Upper lobe of right lung (tissue), 1 donor: Measurements from ENCODE around the gene TXNL4B. TPM values are rescaled to one million over a fixed set of nuclear protein-coding genes. Genes with fewer than 3 reads are reported as not detected.

Experiments used
- ATAC-seq: fragments of 200-7000 bp; cut with Tn5 transposase; one replicate; pipeline ENCODE4 v1.9.1; 2020; ENCODE audit warnings: mild to moderate bottlenecking, moderate library complexity
- DNase-seq: peaks from one replicate; pipeline ENCODE4 v3.0.0-alpha.2; 2020
- H3K27ac ChIP-seq: fragments of 200-600 bp; one replicate; pipeline ENCODE4 v1.8.0; 2022
- H3K27me3 ChIP-seq: fragments of 200-600 bp; one replicate; pipeline ENCODE4 v1.8.0; 2022; ENCODE audit warnings: mild to moderate bottlenecking
- H3K36me3 ChIP-seq: fragments of 200-600 bp; one replicate; pipeline ENCODE4 v1.8.0; 2022
- H3K4me1 ChIP-seq: fragments of 200-600 bp; one replicate; pipeline ENCODE4 v1.8.0; 2022
- H3K4me3 ChIP-seq: fragments of 200-600 bp; one replicate; pipeline ENCODE4 v1.8.0; 2022; ENCODE audit warnings: mild to moderate bottlenecking
- H3K9me3 ChIP-seq: fragments of 200-600 bp; one replicate; pipeline ENCODE4 v1.8.0; 2022
- intact Hi-C: fragments of 100-400 bp; cut with DNase I; formaldehyde crosslinking; loops from one replicate; pipeline ENCODE4 v1.11.0; 2022
- total RNA-seq: library from RNA; stranded (reverse); fragmentation: NEBNext Ultra II Directional; extraction: Animal tissue kit (Norgen Biotek cat#: 25700); gene quantifications from one replicate; pipeline ENCODE4 v1.2.1, GENCODE V29; 2021
- TF ChIP-seq, protein P1 (sequence below): fragments of 200-600 bp; IDR thresholded peaks from one replicate; pipeline ENCODE4 v1.8.0; 2022; ENCODE audit warnings: antibody characterized with exemption
- donor health status: DM: no; HTN: yes; CAD: no; lungs with severe emphysema.

TXNL4B gene
- total RNA-seq, 1 donor from 2014 or later, result 11.5 TPM

DNA sequence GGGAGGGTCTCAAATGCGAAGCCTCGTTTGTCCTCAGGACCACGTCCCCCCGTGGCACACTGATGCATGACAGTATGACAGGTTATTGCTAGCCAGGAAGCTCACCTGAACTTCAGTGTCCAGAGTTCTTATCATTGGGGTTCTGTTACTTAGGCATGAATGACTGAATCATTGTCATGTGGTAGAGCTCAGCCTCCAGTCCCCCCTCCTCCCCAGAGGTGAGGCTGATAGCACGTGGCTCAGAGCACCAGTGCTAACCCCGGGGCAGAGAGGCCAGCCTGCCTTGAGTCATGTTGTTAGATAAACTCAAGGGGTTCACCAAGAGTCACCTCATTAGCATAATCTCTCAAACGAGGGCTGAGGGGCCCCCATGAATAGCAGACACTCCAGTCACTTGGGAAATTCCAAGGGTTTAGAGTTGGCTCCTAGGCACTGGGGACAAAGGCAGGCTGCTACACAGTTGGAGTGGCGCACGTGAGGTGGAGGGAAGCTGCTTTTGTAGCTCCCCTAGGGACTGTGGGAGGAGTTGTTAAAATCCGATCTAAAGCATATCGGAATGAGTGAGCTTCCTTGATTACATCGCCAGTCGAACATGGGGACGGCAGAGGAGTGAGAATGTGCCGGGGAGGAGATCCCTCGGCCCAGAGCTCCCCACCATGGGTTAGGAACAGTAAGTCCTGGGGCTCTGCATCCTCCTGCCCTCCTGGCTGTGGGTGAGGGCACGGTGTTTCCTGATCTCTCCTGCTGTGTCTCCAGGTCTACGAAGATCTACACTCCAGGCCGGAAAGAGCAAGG is 18.4 kb upstream of the TXNL4B start:
- Histone ChIP-seq H3K4me1 (no peaks in the 10 kb centered on the region), H3K27me3 (no peaks in the 10 kb centered on the region), H3K4me3 (no peak overlapping the region), H3K9me3 (no peaks in the 10 kb centered on the region), H3K27ac (no peak overlapping the region), H3K36me3 (peaks cover 66% of the 10 kb centered on the region)
- no peak for DNase-seq
- no peak for ATAC-seq
- intact Hi-C loops, result no loop called here
- TF ChIP-seq, protein P1, sequence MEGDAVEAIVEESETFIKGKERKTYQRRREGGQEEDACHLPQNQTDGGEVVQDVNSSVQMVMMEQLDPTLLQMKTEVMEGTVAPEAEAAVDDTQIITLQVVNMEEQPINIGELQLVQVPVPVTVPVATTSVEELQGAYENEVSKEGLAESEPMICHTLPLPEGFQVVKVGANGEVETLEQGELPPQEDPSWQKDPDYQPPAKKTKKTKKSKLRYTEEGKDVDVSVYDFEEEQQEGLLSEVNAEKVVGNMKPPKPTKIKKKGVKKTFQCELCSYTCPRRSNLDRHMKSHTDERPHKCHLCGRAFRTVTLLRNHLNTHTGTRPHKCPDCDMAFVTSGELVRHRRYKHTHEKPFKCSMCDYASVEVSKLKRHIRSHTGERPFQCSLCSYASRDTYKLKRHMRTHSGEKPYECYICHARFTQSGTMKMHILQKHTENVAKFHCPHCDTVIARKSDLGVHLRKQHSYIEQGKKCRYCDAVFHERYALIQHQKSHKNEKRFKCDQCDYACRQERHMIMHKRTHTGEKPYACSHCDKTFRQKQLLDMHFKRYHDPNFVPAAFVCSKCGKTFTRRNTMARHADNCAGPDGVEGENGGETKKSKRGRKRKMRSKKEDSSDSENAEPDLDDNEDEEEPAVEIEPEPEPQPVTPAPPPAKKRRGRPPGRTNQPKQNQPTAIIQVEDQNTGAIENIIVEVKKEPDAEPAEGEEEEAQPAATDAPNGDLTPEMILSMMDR, result no peak

DNA sequence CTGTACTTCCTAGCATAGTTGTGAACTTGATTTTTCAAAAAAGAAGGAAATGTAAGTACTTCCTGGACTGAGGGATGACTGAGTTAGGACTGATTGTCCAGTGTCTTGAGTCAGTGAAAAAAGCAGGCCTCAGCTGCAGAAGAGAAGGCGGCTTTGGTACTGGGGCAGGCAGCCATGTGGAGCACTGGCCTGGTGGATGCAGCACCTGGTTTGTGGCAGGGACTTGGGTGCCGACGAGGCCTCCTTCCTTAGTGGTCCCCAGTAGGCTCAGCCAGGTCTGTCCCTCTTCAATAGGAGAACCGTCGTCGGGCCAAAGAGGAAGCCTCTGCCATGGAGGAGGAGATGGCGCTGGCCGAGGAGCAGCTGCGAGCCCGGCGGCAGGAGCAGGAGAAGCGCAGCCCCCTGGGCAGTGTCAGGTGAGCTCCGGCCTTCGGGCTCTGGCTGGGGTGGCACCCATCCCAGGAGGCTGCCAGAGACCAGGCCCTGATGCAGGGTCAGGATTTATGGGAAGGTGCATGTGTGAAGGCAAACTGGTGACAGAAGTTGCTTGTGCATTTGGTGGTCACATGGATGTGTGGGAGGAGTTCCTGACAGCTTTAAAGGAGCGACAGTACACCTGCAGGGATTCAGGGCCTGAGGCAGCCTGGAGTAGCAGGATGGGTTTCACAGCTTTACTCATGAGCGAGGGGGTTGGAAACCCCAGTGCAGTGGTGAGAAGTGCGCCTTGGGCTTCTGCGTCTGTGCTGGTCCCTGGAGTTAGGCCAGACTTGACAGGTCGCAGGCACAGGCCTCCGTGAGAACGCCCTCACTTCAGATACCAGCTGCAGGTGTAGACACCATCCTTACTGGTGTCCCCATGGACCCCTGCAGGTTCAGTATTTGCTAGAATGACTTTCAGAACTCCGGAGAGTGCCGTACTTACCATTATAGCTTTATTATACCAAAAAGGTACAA is 17.5 kb upstream of the TXNL4B start:
- no peak overlapping the region for H3K27ac ChIP-seq
- intact Hi-C loops, result no loop called here
- no peaks in the 10 kb centered on the region for H3K9me3 ChIP-seq
- DNase-seq (no peak), ATAC-seq (no peak)
- no peaks in the 10 kb centered on the region for H3K4me1 ChIP-seq
- peaks cover 76% of the 10 kb centered on the region for H3K36me3 ChIP-seq
- TF ChIP-seq, protein P1, result no peak
- no peaks in the 10 kb centered on the region for H3K27me3 ChIP-seq
- no peak overlapping the region for H3K4me3 ChIP-seq

DNA sequence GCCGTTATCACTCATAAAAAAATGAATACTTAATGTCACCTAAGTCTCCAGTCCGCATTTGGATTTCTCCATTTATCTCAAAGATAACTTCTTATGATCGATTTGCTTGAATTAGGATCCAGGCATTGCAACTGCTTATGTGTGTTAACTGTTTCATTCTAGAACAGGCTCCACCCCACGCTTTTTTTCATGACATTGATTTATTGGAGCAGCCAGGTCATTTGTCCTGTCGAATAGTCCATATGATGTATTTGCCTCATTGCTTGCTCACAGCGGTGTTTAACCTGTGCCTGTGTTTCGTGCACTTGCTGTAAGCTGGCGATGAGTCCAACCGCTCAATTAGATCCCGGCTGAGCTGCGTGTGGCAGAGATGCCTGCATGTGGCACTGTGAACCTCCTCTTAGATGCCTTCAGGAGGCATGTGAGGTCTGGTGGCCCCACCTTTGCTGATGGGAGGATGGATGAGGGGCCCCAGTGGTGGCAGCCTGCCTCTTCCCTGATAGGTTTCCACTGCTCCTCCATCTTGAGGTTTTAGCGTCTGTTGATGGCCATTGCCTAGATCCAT is 16.6 kb upstream of the TXNL4B start:
- DNase-seq, result no peak
- TF ChIP-seq, protein P1, result no peak
- H3K27me3 ChIP-seq, result no peaks in the 10 kb centered on the region
- H3K36me3 ChIP-seq, result peaks cover 85% of the 10 kb centered on the region
- no peak overlapping the region for H3K27ac ChIP-seq
- intact Hi-C loops, result no loop called here
- ATAC-seq, result no peak
- no peaks in the 10 kb centered on the region for H3K9me3 ChIP-seq
- H3K4me1 ChIP-seq, result no peaks in the 10 kb centered on the region
- H3K4me3 ChIP-seq, result no peak overlapping the region

DNA sequence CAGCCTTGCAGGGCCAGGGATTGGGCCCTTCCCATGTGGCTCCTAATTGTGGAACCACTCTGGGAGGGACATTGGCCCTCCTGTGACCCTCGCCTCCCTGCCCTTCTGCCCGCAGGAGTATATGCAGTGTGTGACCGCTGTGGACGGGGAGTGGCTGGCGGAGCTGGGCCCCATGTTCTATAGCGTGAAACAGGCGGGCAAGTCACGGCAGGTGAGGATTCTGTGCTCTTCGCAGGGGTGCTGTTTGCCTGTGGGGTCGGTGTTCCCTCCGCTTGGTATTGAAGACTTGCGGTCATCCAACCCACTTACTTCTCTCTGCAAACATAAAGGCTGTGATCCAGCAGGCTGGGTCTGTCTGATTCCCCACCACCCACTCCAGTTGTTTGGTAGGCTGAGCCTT is 15.9 kb upstream of the TXNL4B start:
- Histone ChIP-seq H3K27me3 (no peaks in the 10 kb centered on the region), H3K4me1 (no peaks in the 10 kb centered on the region), H3K27ac (no peak overlapping the region), H3K36me3 (peaks cover 92% of the 10 kb centered on the region), H3K9me3 (no peaks in the 10 kb centered on the region), H3K4me3 (no peak overlapping the region)
- TF ChIP-seq, protein P1, result no peak
- ATAC-seq (no peak), DNase-seq (no peak)
- intact Hi-C loops, result no loop called here

- peaks cover 100% of the 10 kb centered on the region for H3K36me3 ChIP-seq
- no peak for DNase-seq
- H3K27ac ChIP-seq, result no peak overlapping the region
- ATAC-seq, result no peak
- H3K9me3 ChIP-seq, result no peaks in the 10 kb centered on the region
- H3K4me3 ChIP-seq, result no peak overlapping the region
- intact Hi-C loops, result no loop called here
- no peaks in the 10 kb centered on the region for H3K27me3 ChIP-seq
- TF ChIP-seq, protein P1, result no peak
- no peaks in the 10 kb centered on the region for H3K4me1 ChIP-seq
Observed at GRCh38 chr16:72108353-72109102, 15.1 kb upstream of the TXNL4B start.
